Right renal pelvis (tissue), 4 donors: ENCODE results near the gene KIF13A. TPM values are rescaled to one million over a fixed set of nuclear protein-coding genes. Genes with fewer than 3 reads are reported as not detected.

Experiments
- polyA plus RNA-seq, 4 donors: library from polyadenylated mRNA; unstranded; fragments of 120-200 nt; gene quantifications; one replicate each; pipeline ENCODE4 v1.2.1, GENCODE V29; 2013; ENCODE audit not compliant: insufficient read length in 4 of 4

Gene KIF13A
- polyA plus RNA-seq, 4 donors, result 33.4 to 41.3 (median 37.6) TPM

Other genes with a start within 250 kb of the KIF13A start
- gene NHLRC1, start 135.0 kb upstream of the KIF13A start, polyA plus RNA-seq, result 1 to 10 TPM; 2.1 to 2.4 (median 2.2) TPM
- gene TPMT, start 167.4 kb upstream of the KIF13A start, polyA plus RNA-seq, result 10 to 100 TPM; 25.9 to 32.0 (median 30.9) TPM
- 10 to 100 TPM; 17.6 to 22.8 (median 21.3) TPM for gene KDM1B, start 167.8 kb upstream of the KIF13A start, polyA plus RNA-seq